ENCODE measurements around the gene FYB2. TPM values are rescaled to one million over a fixed set of nuclear protein-coding genes. Genes with fewer than 3 reads are reported as not detected.

The FYB2 gene
- total RNA-seq, 4 donors from 2014 or later, result not detected

DNA sequence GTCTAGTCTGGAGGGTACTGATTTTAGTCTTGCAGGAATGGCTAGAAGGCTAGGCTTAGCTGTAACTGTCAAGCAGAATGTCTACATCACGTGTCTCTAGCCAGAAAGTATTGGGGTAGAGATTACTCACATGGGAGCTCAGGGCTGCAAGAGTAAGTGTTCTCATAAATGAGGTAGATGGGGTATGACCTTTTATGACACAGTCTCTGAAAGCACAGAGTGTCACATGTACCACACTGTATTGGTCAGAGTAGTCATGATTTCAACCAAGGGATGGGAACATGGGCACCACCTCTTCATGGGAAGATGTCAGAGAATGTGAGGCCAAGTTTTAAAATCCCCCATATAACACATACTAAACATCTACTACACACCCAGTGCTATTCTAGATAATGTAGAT lies 2.9 kb downstream of the FYB2 start:
- no peak for DNase-seq (ENCODE audit: low spot score)
- TF ChIP-seq, protein P1, sequence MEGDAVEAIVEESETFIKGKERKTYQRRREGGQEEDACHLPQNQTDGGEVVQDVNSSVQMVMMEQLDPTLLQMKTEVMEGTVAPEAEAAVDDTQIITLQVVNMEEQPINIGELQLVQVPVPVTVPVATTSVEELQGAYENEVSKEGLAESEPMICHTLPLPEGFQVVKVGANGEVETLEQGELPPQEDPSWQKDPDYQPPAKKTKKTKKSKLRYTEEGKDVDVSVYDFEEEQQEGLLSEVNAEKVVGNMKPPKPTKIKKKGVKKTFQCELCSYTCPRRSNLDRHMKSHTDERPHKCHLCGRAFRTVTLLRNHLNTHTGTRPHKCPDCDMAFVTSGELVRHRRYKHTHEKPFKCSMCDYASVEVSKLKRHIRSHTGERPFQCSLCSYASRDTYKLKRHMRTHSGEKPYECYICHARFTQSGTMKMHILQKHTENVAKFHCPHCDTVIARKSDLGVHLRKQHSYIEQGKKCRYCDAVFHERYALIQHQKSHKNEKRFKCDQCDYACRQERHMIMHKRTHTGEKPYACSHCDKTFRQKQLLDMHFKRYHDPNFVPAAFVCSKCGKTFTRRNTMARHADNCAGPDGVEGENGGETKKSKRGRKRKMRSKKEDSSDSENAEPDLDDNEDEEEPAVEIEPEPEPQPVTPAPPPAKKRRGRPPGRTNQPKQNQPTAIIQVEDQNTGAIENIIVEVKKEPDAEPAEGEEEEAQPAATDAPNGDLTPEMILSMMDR (IDR thresholded peaks at IDR 0.05), result no peak
- peak; percentile 30 for ATAC-seq (ENCODE audit: low FRiP score)

- DNase-seq (ENCODE audit: low spot score) (no peak), ATAC-seq (ENCODE audit: low FRiP score) (no peak)
- TF ChIP-seq, protein P1 (IDR thresholded peaks at IDR 0.05), result no peak
Measured at GRCh38 chr1:56814205-56814604, 5.0 kb downstream of the FYB2 start.

GRCh38 chr1:56811331-56811730 lies 7.9 kb downstream of the FYB2 start:
- ATAC-seq (ENCODE audit: low FRiP score) (no peak), DNase-seq (ENCODE audit: low spot score) (no peak)
- TF ChIP-seq, protein P1 (IDR thresholded peaks at IDR 0.05), result no peak

DNA sequence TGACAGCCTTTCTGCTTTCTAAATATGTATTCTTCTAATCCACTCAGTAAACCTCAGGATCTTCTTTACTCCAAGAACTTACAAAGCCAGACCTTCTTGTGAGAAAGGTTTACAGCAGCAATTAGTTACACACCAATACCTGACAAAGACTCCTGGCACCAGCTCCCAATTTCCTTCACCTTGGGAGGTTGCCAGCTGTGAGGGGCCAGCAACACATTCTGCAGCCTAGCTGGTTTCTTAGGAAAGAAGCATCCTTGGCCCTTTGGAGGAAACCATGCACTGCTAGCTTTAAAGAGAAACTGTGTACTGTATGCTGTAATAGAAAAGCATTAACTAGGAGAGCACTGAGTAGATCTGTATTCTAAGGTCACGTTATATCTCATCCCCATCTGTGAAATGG lies 10.8 kb downstream of the FYB2 start:
- TF ChIP-seq, protein P1 (IDR thresholded peaks at IDR 0.05), result no peak
- DNase-seq (ENCODE audit: low spot score) (no peak), ATAC-seq (ENCODE audit: low FRiP score) (no peak)

- DNase-seq (ENCODE audit: low spot score), result no peak
- no peak for ATAC-seq (ENCODE audit: low FRiP score)
- TF ChIP-seq, protein P1 (IDR thresholded peaks at IDR 0.05), result no peak
Measured at GRCh38 chr1:56806804-56807203, 12.4 kb downstream of the FYB2 start.

DNA sequence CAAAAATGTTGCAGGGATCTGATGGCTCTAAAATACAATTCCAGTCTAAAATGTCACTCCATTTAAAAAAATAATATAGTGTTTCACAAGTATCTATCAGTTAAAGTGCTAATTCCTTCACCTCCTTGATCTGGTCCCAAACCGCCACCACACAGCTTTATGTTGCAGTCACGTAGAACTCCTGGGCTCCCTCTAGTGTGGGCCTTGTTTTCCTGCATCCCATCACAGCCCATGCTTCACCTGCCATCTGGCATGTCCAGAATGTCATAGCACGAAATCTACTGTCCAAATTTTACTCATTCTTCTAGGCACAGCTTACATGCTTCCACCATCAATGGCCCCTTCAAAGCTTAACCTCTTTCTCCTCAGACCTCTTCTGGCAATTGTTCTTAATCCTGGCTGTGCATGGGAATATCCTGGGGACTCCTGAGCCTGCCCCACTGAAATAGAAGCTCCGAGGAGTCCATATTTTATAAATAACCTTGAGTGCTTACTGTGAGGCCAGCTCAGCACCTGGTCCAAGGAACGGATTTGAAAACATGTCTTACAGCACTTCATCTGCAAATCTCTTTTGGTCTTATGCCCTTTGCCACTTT lies 15.5 kb downstream of the FYB2 start:
- DNase-seq (ENCODE audit: low spot score), result no peak
- no peak for ATAC-seq (ENCODE audit: low FRiP score)
- TF ChIP-seq, protein P1 (IDR thresholded peaks at IDR 0.05), result no peak

DNA sequence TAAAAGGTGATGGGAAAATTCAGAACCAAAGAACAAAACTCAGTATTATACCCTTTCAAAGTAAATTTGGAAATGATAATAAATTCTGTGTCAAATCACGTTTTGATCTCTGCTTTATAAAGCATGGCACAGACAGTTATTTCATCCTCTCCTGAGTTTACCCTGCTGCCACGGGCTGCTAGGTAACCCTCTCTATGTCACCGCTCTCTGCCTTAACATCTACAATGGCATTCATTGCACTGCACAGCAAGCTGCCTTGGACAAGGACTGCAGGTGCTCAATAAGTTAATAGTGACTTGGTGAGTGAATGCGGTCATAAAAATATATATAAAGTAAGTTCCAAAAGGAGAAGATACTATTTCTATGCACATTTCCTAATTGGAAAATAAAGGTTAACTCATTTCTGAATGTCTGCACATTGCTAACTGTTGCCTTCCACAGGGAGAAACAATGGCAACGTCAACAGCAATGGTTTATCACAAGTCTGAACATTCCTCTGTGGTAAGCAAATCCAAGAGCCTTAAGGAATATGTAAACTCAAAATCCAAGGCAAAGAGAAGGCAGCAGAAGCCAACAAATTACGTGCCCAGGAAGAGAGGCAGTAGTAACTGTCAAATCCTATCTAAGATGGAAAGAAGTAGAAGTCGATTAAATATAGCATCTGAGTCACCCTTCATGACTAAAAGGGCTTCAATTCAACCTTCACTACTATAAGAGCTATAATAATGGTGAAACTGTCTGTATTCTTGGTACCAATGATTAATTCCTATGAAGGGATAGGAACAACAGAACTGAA lies 19.4 kb downstream of the FYB2 start:
- TF ChIP-seq, protein P1 (IDR thresholded peaks at IDR 0.05), result no peak
- ATAC-seq (ENCODE audit: low FRiP score) (no peak), DNase-seq (ENCODE audit: low spot score) (no peak)
